ENCODE data around the gene TTLL5.

The TTLL5 gene

DNA sequence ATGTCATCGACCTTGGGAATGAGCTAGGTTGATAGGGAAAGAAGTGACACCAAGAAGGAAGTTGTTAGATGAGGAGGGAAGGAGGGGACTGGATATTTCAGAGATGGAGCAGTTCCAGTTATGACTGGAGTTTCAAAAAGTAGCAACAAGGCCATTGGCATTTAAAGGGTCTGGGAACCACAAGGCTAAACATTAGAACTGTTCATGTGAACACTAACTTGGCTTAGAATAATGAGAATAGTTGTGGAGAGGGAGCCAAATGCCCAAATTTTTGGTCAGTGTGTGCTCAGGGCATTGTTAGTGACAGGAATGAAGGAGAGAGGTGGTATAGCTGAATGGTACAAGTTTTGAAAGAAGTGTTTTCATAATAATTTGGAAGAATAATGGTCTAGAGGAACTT, 341.3 kb downstream of the TTLL5 start:
- Histone ChIP-seq H3K9ac (ENCODE audit: low read length) (no peak overlapping the region), H3K9me3 (ENCODE audit: control insufficient read depth, low read length) (peaks cover 9% of the 10 kb centered on the region), H3K36me3 (ENCODE audit: control insufficient read depth, insufficient read depth, low read length, severe bottlenecking) (peaks cover 68% of the 10 kb centered on the region), H3K27me3 (replicated peaks; ENCODE audit: control insufficient read depth, insufficient read depth, low read length) (no peaks in the 10 kb centered on the region), H3K4me3 (ENCODE audit: low read length) (no peak overlapping the region), H3K4me1 (ENCODE audit: control insufficient read depth, insufficient read depth, low read length) (no peaks in the 10 kb centered on the region)
- no peak for DNase-seq (ENCODE audit: low read depth)
